Caco-2 (cell line): ENCODE measurements around the gene ZYG11B. TPM values are rescaled to one million over a fixed set of nuclear protein-coding genes. Genes with fewer than 3 reads are reported as not detected.
"Not testable (repeated sequence)": the region's sequence is repeated elsewhere in the genome, so short reads cannot be mapped to it uniquely, and the experiment has no call there.

Source experiments
- BruUV-seq: library from RNA; stranded (reverse); fragments of 400-500 nt; replicated peaks from 2 replicates; lab custom pipeline; 2021; lab: Mats Ljungman, UMichigan
- CTCF ChIA-PET: fragments of 300-600 bp; sonication (Branson Sonifier 250); formaldehyde crosslinking; loops from one replicate; lab custom pipeline; 2022; ENCODE audit warnings: antibody characterized with exemption; lab: Charles Lee
- POLR2A ChIA-PET: fragments of 300-600 bp; sonication (Branson Sonifier 250); formaldehyde crosslinking; loops from one replicate; lab custom pipeline; 2022; ENCODE audit warnings: antibody characterized with exemption; lab: Charles Lee
- DNase-seq, 2 experiments: peaks; one replicate each; pipeline versions ENCODE4 v3.0.0 to v3.0.0-alpha.2; 2020 to 2022
- H3K27me3 ChIP-seq: replicated peaks from 2 replicates; pipeline ENCODE4 v1.6.0; 2011; ENCODE audit warnings: low read length; ENCODE audit not compliant: control insufficient read depth, insufficient read depth
- H3K36me3 ChIP-seq: 2 replicates; pipeline ENCODE4 v1.5.1; 2011; ENCODE audit warnings: low read length; ENCODE audit not compliant: control insufficient read depth, insufficient read depth
- H3K4me1 ChIP-seq: fragments of 250-450 bp; sonication (Bioruptor Pico); 2 replicates; pipeline ENCODE4 v1.5.1; 2020; ENCODE audit warnings: mild to moderate bottlenecking
- H3K4me3 ChIP-seq: 2 replicates; pipeline ENCODE4 v1.5.1; 2011; ENCODE audit warnings: low read depth, mild to moderate bottlenecking, control low read depth, low read length
- H3K9me3 ChIP-seq: fragments of 250-450 bp; sonication (Bioruptor Pico); 2 replicates; pipeline ENCODE4 v1.5.1; 2020; ENCODE audit warnings: mild to moderate bottlenecking, moderate library complexity
- H3K27ac Mint-ChIP-seq: one replicate; pipeline ENCODE4 v1.8.0; 2022; ENCODE audit warnings: mixed read lengths; ENCODE audit not compliant: unreplicated experiment
- H3K27me3 Mint-ChIP-seq: one replicate; pipeline ENCODE4 v1.8.0; 2022; ENCODE audit warnings: mixed read lengths; ENCODE audit not compliant: insufficient read depth, unreplicated experiment
- H3K36me3 Mint-ChIP-seq: one replicate; pipeline ENCODE4 v1.8.0; 2022; ENCODE audit warnings: mild to moderate bottlenecking, mixed read lengths; ENCODE audit not compliant: insufficient read depth, unreplicated experiment
- H3K4me1 Mint-ChIP-seq: one replicate; pipeline ENCODE4 v1.8.0; 2022; ENCODE audit warnings: low read depth, mixed read lengths; ENCODE audit not compliant: unreplicated experiment
- H3K4me3 Mint-ChIP-seq: one replicate; pipeline ENCODE4 v1.8.0; 2022; ENCODE audit warnings: mild to moderate bottlenecking, moderate library complexity, mixed read lengths; ENCODE audit not compliant: unreplicated experiment
- H3K9me3 Mint-ChIP-seq: one replicate; pipeline ENCODE4 v1.8.0; 2022; ENCODE audit warnings: mixed read lengths; ENCODE audit not compliant: unreplicated experiment
- CTCF ChIP-seq, 2 experiments: fragments of 200-600 bp in 1 of 2; IDR thresholded peaks; 1 replicate in 1 of 2; 2 replicates in 1 of 2; pipeline versions ENCODE4 v1.5.1 to v1.8.0; 2011 to 2022; ENCODE audit warnings: antibody characterized with exemption in 1 of 2, control low read depth in 1 of 2, inconsistent platforms in 1 of 2, low read depth in 1 of 2, low read length in 1 of 2, mild to moderate bottlenecking in 1 of 2, moderate library complexity in 1 of 2; ENCODE audit not compliant: insufficient read depth in 1 of 2, severe bottlenecking in 1 of 2, unreplicated experiment in 1 of 2
- intact Hi-C: fragments of 100-400 bp; cut with micrococcal nuclease; formaldehyde crosslinking; loops from one replicate; pipeline ENCODE4 v1.10.0; 2022; ENCODE audit not compliant: unreplicated experiment
- total RNA-seq: library from RNA; stranded (reverse); gene quantifications from 2 replicates; pipeline ENCODE4 v1.2.3, GENCODE V29; 2022

ZYG11B gene
- total RNA-seq, 1 experiment from 2014 or later, result 15.8 TPM

GRCh38 chr1:52769346-52770033, 43.2 kb downstream of the ZYG11B start:
- no peaks in the 10 kb centered on the region for H3K27me3 ChIP-seq
- Mint-ChIP-seq H3K36me3 (peaks cover 11% of the 10 kb centered on the region), H3K27me3 (no peaks in the 10 kb centered on the region), H3K9me3 (no peaks in the 10 kb centered on the region), H3K4me1 (no peaks in the 10 kb centered on the region), H3K27ac (no peak overlapping the region), H3K4me3 (no peak overlapping the region)
- no peak for DNase-seq
- no TSS peak for BruUV-seq
- no peak for TF ChIP-seq CTCF (IDR thresholded peaks at IDR 0.05; ENCODE audit: insufficient read depth in 1 of 2, low read depth in 1 of 2, low read length in 1 of 2, severe bottlenecking in 1 of 2, unreplicated experiment in 1 of 2)
- no peaks in the 10 kb centered on the region for H3K36me3 ChIP-seq
- no peak overlapping the region for H3K4me3 ChIP-seq
- no peaks in the 10 kb centered on the region for H3K9me3 ChIP-seq
- H3K4me1 ChIP-seq, result no peaks in the 10 kb centered on the region
- ChIA-PET POLR2A (no interaction called here), CTCF (no interaction called here)
- intact Hi-C loops, result no loop called here

- Histone ChIP-seq H3K4me3 (no peak overlapping the region), H3K4me1 (no peaks in the 10 kb centered on the region), H3K27me3 (no peaks in the 10 kb centered on the region), H3K36me3 (no peaks in the 10 kb centered on the region), H3K9me3 (no peaks in the 10 kb centered on the region)
- H3K27me3 Mint-ChIP-seq, result no peaks in the 10 kb centered on the region
- CTCF ChIA-PET, result no interaction called here
- TF ChIP-seq CTCF (IDR thresholded peaks at IDR 0.05; ENCODE audit: insufficient read depth in 1 of 2, low read depth in 1 of 2, low read length in 1 of 2, severe bottlenecking in 1 of 2, unreplicated experiment in 1 of 2), result no peak
- TSS peak; percentile 47 for BruUV-seq
- H3K36me3 Mint-ChIP-seq, result peaks cover 16% of the 10 kb centered on the region
- H3K9me3 Mint-ChIP-seq, result no peaks in the 10 kb centered on the region
- no peaks in the 10 kb centered on the region for H3K4me1 Mint-ChIP-seq
- DNase-seq, result no peak
- H3K27ac Mint-ChIP-seq, result no peak overlapping the region
- H3K4me3 Mint-ChIP-seq, result no peak overlapping the region
- POLR2A ChIA-PET, result no interaction called here
- intact Hi-C loops, result no loop called here
Measured at GRCh38 chr1:52771384-52771783, 45.1 kb downstream of the ZYG11B start.

DNA sequence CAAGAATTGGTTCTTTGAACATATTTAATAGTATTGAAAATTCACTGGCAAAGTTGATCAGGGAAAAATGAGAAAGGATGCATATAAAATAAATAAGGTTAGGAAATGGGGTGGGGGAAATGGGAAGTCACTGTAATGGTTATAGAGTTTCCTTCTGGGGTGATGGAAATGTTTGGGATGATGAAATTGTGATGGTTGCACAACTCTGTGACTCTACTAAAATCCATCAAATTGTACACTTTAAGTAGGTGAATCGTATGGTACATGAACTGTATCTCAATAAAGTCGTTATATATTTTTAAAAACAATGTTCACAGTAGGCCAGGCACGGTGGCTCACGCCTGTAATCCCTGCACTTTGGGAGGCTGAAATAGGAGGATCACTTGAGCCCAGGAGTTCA, 59.9 kb downstream of the ZYG11B start:
- Histone ChIP-seq H3K4me3 (no peak overlapping the region), H3K4me1 (no peaks in the 10 kb centered on the region), H3K27me3 (no peaks in the 10 kb centered on the region), H3K36me3 (no peaks in the 10 kb centered on the region), H3K9me3 (no peaks in the 10 kb centered on the region)
- no TSS peak for BruUV-seq
- H3K4me3 Mint-ChIP-seq, result no peak overlapping the region
- peaks cover 37% of the 10 kb centered on the region for H3K36me3 Mint-ChIP-seq
- no peak for TF ChIP-seq CTCF (IDR thresholded peaks at IDR 0.05; ENCODE audit: insufficient read depth in 1 of 2, low read depth in 1 of 2, low read length in 1 of 2, severe bottlenecking in 1 of 2, unreplicated experiment in 1 of 2)
- ChIA-PET CTCF (no interaction called here), POLR2A (no interaction called here)
- H3K9me3 Mint-ChIP-seq, result no peaks in the 10 kb centered on the region
- no peaks in the 10 kb centered on the region for H3K4me1 Mint-ChIP-seq
- no peaks in the 10 kb centered on the region for H3K27me3 Mint-ChIP-seq
- H3K27ac Mint-ChIP-seq, result no peak overlapping the region
- no peak for DNase-seq
- intact Hi-C loops, result no loop called here

GRCh38 chr1:52790429-52790828, 64.2 kb downstream of the ZYG11B start:
- H3K4me1 Mint-ChIP-seq, H3K27me3 Mint-ChIP-seq, CTCF ChIA-PET, H3K4me1 ChIP-seq, intact Hi-C loops, H3K4me3 Mint-ChIP-seq, H3K4me3 ChIP-seq, H3K27ac Mint-ChIP-seq, H3K27me3 ChIP-seq, DNase-seq, H3K36me3 ChIP-seq, H3K9me3 Mint-ChIP-seq, H3K9me3 ChIP-seq, BruUV-seq: not testable (repeated sequence)
- H3K36me3 Mint-ChIP-seq, result peaks cover 27% of the 10 kb centered on the region
- POLR2A ChIA-PET, result interaction anchor here (0.6 kb wide), 1 partner anchor 237 kb away, joined by 9 read pairs; the partner anchor contains the start of gene TUT4
